Aorta (tissue), 5 donors: ENCODE measurements around the gene EGFL7. TPM values are rescaled to one million over a fixed set of nuclear protein-coding genes. Genes with fewer than 3 reads are reported as not detected.
A peak's percentile ranks its signal among the peaks of the same experiment; 100 is the strongest.

ENCODE experiments used
- ATAC-seq: fragments of 200-7000 bp; cut with Tn5 transposase; one replicate; pipeline ENCODE4 v1.9.1; 2022; ENCODE audit warnings: moderate library complexity; ENCODE audit not compliant: low FRiP score
- DNase-seq, 2 donors: peaks; one replicate each; pipeline ENCODE4 v3.0.0-alpha.2; 2020
- H3K27ac ChIP-seq, 2 donors: one replicate each; pipeline ENCODE4 v1.5.1; 2013; ENCODE audit warnings: low read length in 2 of 2, mild to moderate bottlenecking in 2 of 2, moderate library complexity in 2 of 2, control low read depth in 1 of 2, inconsistent platforms in 1 of 2, low read depth in 1 of 2
- H3K27me3 ChIP-seq, 2 donors: one replicate each; pipeline ENCODE4 v1.6.1; 2013; ENCODE audit warnings: control low read depth in 1 of 2, low read length in 1 of 2, mild to moderate bottlenecking in 1 of 2, moderate library complexity in 1 of 2; ENCODE audit not compliant: insufficient read depth in 2 of 2, control insufficient read depth in 1 of 2
- H3K36me3 ChIP-seq, 2 donors: one replicate each; pipeline ENCODE4 v1.6.1; 2013; ENCODE audit warnings: control low read depth in 1 of 2, low read length in 1 of 2, mild to moderate bottlenecking in 1 of 2; ENCODE audit not compliant: insufficient read depth in 2 of 2, control insufficient read depth in 1 of 2
- H3K4me1 ChIP-seq, 2 donors: one replicate each; pipeline ENCODE4 v1.6.1; 2013; ENCODE audit warnings: low read length in 2 of 2, control low read depth in 1 of 2, mild to moderate bottlenecking in 1 of 2, moderate library complexity in 1 of 2; ENCODE audit not compliant: insufficient read depth in 2 of 2, control insufficient read depth in 1 of 2
- H3K4me3 ChIP-seq, 2 donors: one replicate each; pipeline ENCODE4 v1.5.1; 2013; ENCODE audit warnings: low read length in 2 of 2, control low read depth in 1 of 2, mild to moderate bottlenecking in 1 of 2
- H3K9me3 ChIP-seq: one replicate; pipeline ENCODE4 v1.6.1; 2013; ENCODE audit warnings: mild to moderate bottlenecking, low read length; ENCODE audit not compliant: control insufficient read depth
- WGBS, 2 donors: extraction: QIAGEN DNeasy Blood & Tissue Kit; methylation state at CpG; one replicate each; pipeline ENCODE4 v1.1.7; 2013; 5-methylcytosine and 5-hydroxymethylcytosine counted together
- intact Hi-C, 2 donors: fragments of 100-400 bp; cut with DNase I; formaldehyde crosslinking; loops; one replicate each; pipeline versions ENCODE4 v1.14.2 to v1.15.0; 2022
- polyA plus RNA-seq, 2 donors: library from polyadenylated mRNA; stranded (reverse); fragments of 200-250 nt; gene quantifications; one replicate each; pipeline ENCODE4 v1.2.3, GENCODE V29; 2013
- total RNA-seq, 2 donors: library from RNA; stranded (reverse); fragmentation: NEBNext Ultra II Directional; extraction: Animal tissue kit (Norgen Biotek cat#: 25700); gene quantifications; one replicate each; pipeline ENCODE4 v1.2.1, GENCODE V29; 2021
- donor health status: healthy with polysubstance abuse.
- donor health status: Bipolar disorder and iron deficiency.
- donor health status: DM: no; HTN: no; CAD: no.
- donor health status: DM: no; HTN: no; CAD: no.
- donor health status: DM: yes; HTN: yes; CAD: no.

EGFL7 gene
- total and polyA plus RNA-seq, 4 donors, result 13.1 to 308 (median 55.3) TPM

DNA sequence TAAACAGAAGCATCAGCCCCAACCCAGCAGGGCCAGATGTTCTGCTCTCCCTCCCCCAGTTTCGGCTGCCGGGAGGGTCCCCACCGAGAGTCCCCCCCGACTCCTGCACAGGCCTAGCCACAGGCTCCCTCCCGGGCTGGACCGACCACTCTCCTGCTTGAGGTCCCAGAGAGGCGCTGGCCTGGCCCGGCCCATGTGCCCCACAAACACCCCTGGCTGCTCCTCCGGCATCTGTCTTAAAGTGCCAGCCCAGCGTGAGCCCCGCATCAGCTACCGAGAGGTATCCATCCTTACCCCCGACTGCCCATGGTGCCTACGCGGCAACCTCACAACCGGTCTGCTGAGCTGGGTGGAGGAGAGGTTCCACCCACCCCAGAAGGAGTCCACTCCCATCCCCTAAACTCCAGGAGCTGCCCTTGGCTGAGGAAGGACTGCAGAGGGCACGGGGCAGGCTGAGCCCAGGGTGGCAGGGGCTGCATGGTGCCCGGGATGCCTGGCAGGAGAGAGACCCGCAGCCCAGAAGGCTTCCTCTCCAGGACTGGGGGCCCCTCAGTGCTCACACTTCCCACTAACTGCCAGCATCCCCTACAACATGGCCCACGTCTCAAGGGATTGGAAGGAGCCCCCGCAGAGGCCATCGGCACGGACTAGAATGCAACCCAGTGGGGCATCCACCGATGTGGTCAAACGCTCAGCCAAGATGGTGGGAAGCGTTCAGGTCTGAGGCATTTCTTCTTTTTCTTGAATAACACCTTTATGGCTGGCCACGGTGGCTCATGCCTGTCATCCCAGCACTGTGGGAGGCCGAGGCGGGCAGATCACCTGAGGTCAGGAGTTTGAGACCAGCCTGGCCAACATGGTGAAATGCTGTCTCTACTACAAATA is 15.6 kb upstream of the EGFL7 start:
- no peaks in the 10 kb centered on the region for H3K4me1 ChIP-seq
- H3K9me3 ChIP-seq, result no peaks in the 10 kb centered on the region
- H3K4me3 ChIP-seq, result no peak overlapping the region
- 88 to 90% methylated on average over 27 to 29 of the region's 29 CpGs for WGBS, 2 donors
- no peaks in the 10 kb centered on the region for H3K27me3 ChIP-seq
- no peak overlapping the region for H3K27ac ChIP-seq
- DNase-seq (no peak), ATAC-seq (no peak)
- intact Hi-C loops, result no loop called here
- H3K36me3 ChIP-seq, result no peaks in the 10 kb centered on the region

DNA sequence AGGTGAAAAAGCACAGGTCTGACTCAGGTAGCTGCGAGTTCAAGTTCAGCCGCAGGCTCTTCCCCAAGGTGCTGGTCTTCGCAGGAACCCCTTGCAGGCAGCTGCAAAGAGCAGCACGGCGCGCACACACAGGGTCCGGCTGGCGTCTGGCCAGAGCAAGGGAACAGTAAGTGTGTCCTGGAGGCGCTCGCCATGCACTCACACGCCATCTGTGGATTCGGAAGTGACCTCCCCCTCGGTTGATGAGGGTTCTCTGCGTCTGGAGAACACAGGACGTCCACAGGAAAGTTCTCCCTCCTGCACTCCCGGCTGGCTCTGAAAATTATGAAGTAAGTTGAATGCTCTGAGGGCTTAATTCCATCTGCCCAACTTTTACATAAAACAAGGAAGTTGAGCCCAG is 14.0 kb upstream of the EGFL7 start:
- Histone ChIP-seq H3K36me3 (no peaks in the 10 kb centered on the region), H3K4me1 (no peaks in the 10 kb centered on the region), H3K9me3 (no peaks in the 10 kb centered on the region), H3K4me3 (no peak overlapping the region), H3K27me3 (no peaks in the 10 kb centered on the region), H3K27ac (no peak overlapping the region)
- ATAC-seq, result no peak
- intact Hi-C loops, result no loop called here
- 60 to 64% methylated on average over 16 of the region's 16 CpGs for WGBS, 2 donors
- DNase-seq, result no peak

DNA sequence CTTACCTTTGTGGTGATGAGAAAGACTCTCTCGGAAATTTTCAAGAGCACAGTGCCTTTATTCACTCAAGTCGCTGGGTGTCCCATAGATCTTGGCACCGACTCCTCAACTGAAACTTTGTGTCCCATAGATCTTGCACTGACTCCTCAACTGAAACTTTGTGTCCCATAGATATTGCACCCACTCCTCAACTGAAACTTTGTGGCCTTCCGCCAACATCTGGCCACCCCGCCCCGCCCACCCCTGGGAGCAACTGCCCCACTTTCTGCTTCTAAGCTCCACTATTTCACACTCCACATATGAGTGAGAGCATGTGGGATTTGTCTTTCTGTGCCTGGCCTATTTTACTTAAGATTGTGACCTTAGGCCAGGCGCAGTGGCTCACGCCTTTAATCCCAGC is 12.7 kb upstream of the EGFL7 start:
- Histone ChIP-seq H3K9me3 (no peaks in the 10 kb centered on the region), H3K27me3 (no peaks in the 10 kb centered on the region), H3K36me3 (no peaks in the 10 kb centered on the region), H3K4me3 (no peak overlapping the region), H3K4me1 (no peaks in the 10 kb centered on the region), H3K27ac (no peak overlapping the region)
- intact Hi-C loops, result no loop called here
- 94% methylated on average over 8 of the region's 8 CpGs for whole genome bisulfite sequencing, 2 donors
- ATAC-seq (no peak), DNase-seq (no peak)

DNA sequence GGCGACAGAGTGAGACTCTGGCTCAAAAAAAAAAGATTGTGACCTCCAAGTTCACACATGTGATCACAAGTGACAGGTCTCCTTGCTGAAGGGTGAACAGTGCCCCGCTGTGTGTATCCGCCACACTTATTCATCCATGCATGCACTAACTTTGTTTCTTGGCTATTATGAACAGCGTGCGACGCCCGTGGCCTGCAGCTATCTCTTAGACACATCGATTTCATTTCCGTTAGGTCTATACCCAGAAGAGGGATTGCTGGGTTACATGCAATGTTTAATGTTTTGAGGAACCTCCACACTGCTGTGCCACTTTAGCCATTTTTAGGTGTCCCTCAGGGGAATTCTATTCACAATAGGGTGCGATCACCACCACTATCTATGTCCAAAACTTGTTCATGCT is 12.1 kb upstream of the EGFL7 start:
- Histone ChIP-seq H3K9me3 (no peaks in the 10 kb centered on the region), H3K36me3 (no peaks in the 10 kb centered on the region), H3K27ac (no peak overlapping the region), H3K4me3 (no peak overlapping the region), H3K4me1 (no peaks in the 10 kb centered on the region), H3K27me3 (no peaks in the 10 kb centered on the region)
- intact Hi-C loops, result no loop called here
- WGBS, 2 donors, result 93 to 96% methylated on average over 10 of the region's 10 CpGs
- ATAC-seq (no peak), DNase-seq (no peak)

DNA sequence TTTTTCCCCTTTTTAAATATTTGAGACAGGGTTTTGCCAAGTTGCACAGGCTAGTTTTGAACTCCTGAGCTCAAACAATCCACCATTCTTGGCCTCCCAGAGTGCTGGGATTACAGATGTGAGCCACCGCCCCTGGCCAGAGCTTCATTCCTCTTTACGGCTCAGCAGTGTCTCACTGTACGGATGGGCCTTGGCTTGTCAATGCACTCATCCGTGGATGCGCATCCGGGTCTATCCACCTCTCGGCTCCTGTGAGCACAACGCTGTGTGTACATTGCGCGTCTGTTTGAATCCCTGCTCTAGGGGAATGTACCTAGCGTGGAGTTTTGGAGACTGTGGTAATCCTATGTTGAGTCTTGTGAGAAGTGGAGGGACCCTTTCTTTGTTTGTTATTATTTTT is 10.9 kb upstream of the EGFL7 start:
- Histone ChIP-seq H3K4me1 (no peaks in the 10 kb centered on the region), H3K27me3 (no peaks in the 10 kb centered on the region), H3K9me3 (no peaks in the 10 kb centered on the region), H3K27ac (no peak overlapping the region), H3K36me3 (no peaks in the 10 kb centered on the region), H3K4me3 (no peak overlapping the region)
- ATAC-seq (no peak), DNase-seq (no peak)
- WGBS, 2 donors, result 93 to 94% methylated on average over 11 of the region's 11 CpGs
- intact Hi-C loops, result no loop called here

DNA sequence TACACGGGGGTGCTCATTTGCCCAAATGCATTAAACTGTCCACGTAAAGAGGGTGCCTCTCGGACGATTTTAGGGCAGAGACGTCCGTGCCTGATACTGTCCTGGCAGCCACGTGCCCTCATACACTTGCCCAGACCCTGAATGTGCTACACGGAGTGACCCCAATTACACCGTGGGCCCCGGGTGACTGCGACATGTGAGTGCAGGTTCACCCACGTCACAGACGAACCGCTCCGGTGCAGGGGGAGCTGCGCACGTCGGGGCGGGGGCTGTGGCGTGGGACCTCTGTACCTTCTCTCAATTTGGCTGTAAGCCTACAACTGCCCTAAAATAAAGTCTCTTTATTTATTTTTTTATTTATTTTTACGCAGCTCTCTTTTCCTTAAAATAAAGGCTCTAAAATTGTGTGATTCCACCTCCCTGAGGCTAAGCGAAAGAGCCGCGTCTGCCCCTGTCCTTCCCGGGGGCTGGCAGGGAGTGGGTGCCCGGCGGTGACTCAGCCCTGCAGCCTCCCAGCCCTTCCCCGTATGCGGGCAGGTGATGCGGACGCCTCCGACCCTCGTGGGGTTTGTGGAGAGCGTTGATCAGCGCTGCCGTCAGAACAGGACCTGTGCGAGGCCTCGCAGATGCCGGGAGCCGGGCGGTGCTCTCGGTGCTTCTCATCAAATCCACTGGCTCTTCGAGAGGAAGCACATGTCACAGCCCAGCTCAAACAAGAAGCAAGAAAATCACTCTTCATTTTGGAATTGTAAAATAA is 9.2 kb upstream of the EGFL7 start:
- 65 to 69% methylated on average over 43 of the region's 43 CpGs for WGBS, 2 donors
- ATAC-seq, result no peak
- no peaks in the 10 kb centered on the region for H3K36me3 ChIP-seq
- no peak overlapping the region for H3K4me3 ChIP-seq
- no peaks in the 10 kb centered on the region for H3K9me3 ChIP-seq
- no peak overlapping the region for H3K27ac ChIP-seq
- H3K4me1 ChIP-seq, result no peaks in the 10 kb centered on the region
- DNase-seq, result no peak
- no peaks in the 10 kb centered on the region for H3K27me3 ChIP-seq
- intact Hi-C loops, result no loop called here

DNA sequence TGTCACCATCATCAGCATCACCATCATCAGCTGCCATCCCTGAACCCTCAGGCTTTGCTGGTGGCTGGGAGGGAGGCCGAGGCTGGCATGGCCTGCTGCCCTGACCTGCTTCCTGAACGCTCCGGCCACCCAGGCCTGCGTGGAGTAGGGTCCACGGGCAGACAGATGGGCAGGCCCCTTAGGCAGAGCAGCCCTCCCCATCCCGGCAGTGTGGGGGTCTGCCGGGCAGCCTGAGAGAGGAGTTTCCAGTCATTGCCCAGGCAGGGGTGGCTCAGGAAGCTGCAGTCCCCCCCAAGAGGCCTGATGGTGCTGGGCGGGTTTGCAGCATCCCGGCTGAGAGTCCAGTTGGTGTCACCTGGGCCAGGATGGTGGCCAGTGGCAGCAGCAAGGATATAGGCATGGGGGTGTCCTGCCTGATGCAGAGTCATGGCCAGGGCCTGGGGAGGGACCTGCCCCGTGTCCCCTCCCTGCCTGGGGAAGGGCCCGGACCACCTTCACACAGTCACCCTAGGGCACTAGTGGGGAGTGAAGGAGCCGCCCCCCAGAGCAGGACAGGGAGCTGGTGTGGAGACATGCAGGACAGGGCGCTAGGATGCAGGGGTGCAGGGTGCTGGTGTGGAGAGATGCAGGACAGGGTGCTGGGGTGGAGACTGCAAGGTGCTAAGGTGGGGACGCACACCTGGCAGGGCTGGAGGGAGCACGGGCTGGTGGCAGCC is 7.7 kb upstream of the EGFL7 start:
- H3K27ac ChIP-seq, result no peak overlapping the region
- ATAC-seq (peak; percentile 5), DNase-seq (peak in 1 of 2 donors; percentile 44)
- no peaks in the 10 kb centered on the region for H3K4me1 ChIP-seq
- H3K9me3 ChIP-seq, result no peaks in the 10 kb centered on the region
- intact Hi-C loops, result no loop called here
- no peaks in the 10 kb centered on the region for H3K27me3 ChIP-seq
- no peak overlapping the region for H3K4me3 ChIP-seq
- H3K36me3 ChIP-seq, result no peaks in the 10 kb centered on the region
- WGBS, 2 donors, result 85 to 87% methylated on average over 13 to 15 of the region's 15 CpGs

DNA sequence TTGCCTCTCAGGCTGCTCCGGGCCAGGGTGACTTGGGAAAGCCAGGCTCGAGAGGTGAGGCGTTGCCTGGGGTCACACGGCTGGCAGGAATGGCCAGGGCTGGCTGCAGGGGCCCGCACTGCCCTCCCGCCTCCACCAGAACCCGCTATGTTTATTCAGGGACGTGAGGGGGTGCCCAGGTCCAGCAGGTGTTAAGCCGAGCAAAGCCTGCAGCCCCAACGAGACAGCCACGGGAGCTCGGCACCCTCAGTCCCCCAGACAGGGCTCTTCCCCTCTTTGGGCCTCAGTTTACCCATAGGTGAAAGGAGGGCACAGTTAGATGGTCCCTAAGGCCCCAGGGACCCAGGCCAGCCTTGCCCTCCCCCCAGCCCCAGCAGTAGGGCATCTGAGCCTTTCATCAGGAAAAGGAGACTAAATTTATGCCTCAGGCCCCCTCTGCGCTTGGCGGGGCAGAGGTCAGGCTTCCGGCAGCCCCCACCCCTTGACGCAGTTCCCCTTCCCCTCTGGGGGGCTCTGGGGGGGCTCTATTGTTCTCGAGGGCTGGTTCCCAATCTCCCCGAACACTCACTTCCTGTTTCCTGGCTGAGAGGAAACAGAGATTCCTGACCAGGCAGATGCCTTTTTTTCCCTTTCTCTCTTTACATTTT is 7.1 kb upstream of the EGFL7 start:
- H3K27me3 ChIP-seq, result no peaks in the 10 kb centered on the region
- intact Hi-C loops, result no loop called here
- ATAC-seq (peak; percentile 54), DNase-seq (peak in 1 of 2 donors; percentile 53)
- H3K36me3 ChIP-seq, result no peaks in the 10 kb centered on the region
- no peaks in the 10 kb centered on the region for H3K4me1 ChIP-seq
- WGBS, 2 donors, result 66 to 77% methylated on average over 18 of the region's 18 CpGs
- H3K4me3 ChIP-seq, result no peak overlapping the region
- H3K27ac ChIP-seq, result no peak overlapping the region
- H3K9me3 ChIP-seq, result no peaks in the 10 kb centered on the region
